ENCODE data around the gene HIRIP3.
A peak's percentile ranks its signal among the peaks of the same experiment; 100 is the strongest.
"Not testable (repeated sequence)": the region's sequence is repeated elsewhere in the genome, so short reads cannot be mapped to it uniquely, and the experiment has no call there.

Gene HIRIP3

DNA sequence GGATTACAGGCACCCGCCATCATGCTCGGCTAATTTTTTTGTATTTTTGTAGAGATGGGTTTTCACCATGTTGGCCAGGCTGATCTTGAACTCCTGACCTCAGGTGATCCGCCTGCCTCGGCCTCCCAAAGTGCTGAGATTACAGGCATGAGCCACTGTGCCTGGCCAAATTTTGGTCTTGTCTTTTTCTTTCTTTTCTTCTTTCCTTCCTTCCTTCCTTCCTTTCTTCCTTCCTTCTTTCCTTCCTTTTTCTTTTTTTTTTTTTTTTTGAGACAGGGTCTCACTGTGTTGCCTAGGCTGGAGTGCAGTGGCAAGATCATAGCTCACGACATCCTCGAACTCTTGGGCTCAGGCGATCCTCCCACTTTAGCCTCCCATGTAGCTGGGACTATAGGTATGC is 20.0 kb upstream of the HIRIP3 start:
- not testable (repeated sequence) for DNase-seq

DNA sequence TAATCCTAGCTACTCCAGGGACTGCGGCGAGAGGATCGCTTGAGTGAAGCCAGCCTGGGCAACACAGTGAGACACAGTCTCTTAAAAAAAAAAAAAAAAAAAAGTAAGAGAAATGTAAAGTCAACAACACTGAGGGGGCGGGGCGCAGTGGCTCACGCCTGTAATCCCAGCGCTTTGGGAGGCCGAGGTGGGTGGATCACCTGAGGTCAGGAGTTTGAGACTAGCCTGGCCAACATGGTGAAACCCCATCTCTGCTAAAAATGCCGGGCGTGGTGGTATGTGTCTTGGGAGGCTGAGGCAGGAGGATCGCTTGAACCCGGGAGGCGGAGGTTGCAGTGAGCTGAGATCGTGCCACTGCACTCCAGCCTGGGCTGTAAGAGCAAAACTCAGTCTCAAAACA is 17.2 kb upstream of the HIRIP3 start:
- DNase-seq: not testable (repeated sequence)

DNA sequence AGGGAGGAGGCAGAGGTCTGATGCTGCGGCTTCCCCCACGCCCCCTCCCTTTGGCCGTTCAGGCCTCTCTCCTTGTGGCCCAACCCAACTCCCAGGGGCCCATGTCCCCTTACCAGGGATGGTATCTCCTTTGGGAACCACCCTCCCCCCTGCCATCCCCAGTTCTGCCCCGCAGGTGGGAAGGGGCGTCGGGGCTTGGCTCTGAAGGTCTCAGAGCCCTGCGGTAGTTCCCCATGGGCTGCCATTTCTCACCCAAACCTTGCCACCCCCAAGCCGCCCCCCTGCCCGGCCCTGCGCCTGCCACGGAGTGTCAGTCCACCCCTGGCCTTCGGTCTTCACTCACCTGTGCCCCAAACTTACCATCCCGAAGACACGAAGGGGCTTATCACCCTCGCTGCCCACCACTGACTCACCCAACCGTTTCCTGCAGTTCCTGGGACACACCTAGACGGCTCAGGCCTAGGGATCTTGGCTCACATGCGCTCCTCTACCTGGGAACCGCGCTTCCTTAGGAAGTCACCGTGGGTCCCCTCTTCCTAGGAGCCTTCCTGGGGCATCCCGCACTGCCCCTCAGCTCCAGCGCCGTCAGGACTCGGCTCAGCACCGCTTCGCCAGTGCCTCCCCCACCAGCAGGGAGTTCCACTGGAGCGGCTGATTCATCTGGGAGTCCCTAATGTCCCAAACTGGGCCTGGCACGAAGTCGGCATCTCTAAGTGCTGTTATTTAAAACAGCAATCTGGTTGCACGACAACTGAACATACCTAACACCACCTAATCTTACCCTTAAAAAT is 16.5 kb upstream of the HIRIP3 start:
- no peak for DNase-seq

DNA sequence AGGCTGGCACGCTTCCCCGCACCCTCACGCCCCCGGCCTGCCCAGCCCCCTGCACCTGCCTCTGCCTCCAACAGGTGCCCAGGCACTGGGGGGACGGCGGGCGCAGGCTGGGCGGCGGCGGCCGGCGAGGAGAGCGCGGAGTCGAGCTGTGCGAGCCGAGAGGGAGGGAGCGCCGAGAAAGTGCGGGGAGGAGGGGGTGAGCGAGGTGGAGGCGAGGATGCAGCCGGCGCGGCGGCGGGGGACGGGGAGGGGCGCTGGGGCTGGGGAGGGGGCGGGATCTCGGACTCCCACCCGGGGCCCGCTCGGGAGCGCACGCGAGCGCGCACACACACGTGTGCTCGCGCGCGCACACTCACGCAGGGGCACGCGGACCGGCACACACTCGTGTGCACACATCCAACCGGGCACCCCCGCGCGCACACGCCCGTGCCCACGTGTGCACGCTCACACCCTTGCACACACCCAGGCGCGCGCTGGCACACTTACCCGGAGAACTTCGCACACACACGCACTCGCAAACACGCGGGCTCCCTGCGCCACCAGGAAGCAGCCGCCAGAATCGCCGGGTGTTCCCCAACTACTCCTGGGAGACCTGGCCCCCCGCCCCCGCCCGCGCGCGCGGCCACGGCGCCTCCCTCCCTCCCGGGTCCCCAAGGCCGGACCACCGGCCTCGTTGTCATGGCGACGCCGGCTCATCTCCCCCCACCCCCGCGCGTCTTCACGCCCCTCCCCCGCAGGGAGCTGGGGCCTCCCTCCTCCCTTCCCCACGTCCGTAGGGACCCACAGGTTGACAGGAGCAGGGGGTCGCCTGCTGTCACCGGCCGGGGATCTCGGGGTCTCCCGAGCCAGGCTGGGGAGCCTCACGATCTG is 15.7 kb upstream of the HIRIP3 start, which contains the start of gene DOC2A:
Gene DOC2A, minus strand, starts transcription at position 184 of the 870 bp plus-strand sequence. CDS start 805 bp downstream, outside the sequence.
- DNase-seq: peak; percentile 24

DNA sequence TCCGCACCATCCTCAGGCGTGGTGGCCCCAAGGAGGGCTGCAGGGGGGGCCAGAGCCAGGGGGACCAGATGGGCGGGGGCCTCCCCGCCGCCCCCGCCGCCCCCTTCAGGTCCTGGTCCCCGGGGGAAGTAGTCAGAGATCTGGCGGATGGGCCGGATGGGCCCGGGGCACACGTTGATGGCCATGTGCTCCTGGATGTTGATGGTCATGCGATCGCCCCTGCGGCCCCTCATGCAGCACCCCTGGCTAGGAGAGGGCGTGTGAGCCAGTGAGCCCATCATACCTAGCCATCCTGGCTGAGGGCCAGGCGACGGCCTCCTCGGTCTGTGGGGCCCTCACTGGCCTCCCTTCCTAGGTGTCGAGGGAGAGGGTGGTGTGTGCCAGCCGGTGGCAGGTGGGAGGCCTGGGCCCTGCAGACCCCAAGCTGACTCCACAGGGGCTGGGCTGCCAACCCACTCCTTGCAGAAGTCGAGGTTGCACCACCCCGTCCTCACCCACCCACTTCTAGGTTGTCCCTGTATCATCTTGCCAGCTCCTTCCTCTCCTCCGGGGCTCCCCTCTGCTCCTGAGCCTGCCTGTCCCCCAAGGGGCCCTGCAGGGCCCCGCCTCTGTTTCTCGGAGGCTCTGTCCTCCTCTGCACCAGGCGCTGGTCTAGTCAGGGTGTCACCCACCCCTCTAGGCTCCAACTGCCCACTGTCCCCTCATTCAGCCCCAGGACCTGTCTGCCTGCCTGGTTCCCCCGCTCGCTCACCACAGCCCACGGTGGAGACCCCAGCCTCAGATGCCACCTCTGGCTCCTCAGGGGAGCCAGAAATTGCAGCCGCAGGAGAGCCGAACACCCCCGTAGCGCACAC is 14.8 kb upstream of the HIRIP3 start:
- DNase-seq: no peak

DNA sequence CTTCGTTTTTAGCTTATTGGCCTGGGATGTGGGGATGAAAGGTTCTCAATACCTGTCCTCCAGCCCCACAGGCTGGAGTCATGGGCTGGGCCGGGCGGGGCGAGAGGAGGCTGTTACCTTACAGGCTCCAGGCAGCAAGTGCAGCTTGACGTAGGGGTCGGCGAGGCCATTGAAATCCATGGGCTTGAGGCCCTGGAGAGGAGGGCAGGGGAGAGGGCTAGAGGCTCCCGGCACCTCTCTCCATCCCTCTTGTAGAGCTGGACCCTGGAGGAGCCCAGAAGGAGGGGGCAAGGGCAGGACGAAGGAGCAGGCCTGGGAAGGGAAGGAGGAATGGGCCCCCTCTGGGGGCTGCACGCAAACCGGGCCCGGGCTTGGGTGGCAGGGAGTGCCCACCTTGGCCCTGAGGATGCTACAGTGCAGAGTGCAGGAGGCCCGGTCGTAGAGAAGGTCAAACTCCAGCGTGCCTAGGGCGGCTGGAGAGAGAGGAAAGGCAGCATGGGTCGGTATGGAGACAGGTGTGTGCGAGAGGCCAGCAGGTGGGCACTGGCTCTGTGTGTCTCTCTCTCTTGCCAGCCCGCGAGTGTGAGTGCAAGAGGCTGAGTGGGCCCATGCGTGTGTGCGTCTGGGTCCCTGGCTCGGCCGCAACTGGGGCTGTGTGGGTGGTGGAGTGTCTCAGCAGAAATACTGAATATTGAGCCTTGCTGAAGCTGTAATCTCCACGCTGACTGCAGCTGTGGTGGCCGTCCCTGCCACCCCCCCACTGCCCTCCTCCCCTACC is 13.9 kb upstream of the HIRIP3 start:
- no peak for DNase-seq

DNA sequence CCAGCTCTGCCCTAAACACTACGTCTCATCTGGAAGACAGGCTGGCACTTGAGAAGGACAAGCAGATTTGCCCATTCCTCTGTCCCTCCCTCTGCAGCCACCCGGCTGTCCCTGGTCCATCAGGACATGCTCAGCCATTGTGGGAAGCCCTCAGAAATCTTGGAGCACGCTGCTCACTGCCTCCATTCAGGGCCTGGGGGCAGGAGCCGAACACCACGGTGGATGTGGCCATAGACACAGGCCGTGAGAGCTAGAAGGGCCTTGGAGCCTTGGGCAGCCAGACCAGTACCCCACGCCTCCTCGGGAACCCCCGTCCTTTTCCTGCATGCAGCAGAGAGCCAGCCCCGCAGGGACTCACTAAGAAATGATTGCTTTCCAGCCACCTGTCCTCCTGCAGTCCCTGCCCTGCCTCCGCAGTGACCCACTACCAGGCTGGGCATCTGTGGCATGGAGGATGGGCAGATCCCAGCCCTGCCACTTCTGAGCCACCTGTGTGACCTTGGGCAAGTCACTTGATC is 12.0 kb upstream of the HIRIP3 start:
- DNase-seq: no peak

DNA sequence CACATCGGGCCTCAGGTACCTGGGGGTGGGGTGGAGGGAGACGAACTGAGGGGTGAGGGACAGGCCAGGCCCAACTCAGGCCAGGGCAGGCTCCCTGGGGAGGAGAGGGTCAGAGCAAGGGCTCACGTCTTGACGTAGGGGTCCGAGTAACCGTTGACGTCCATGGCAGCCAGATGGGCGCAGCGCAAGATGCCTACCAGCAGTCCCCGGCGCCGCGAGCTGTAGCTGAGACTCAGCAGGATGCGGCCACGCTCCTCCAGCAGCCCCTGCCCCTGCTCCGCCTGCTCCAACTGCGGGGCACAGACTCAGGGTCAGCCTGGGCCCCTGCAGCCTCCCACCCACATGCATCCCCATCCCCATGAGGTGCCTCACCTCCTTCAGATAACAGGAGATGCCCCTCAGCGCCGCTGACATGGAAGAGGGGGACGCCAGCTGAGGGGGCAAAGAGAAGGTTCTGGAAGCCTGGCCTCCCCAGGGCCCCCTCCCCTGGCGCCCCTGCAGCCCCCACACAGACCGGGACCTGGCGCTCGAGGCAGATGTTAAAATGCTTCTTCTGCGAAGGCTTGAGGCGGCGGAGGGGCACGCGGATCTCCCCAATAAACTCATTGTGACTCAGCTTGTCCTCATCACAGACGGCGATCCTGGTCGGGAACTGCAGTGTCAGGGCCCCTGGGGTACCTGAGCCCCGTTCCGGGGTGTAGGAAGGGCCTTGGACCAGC is 11.4 kb upstream of the HIRIP3 start:
- no peak for DNase-seq

DNA sequence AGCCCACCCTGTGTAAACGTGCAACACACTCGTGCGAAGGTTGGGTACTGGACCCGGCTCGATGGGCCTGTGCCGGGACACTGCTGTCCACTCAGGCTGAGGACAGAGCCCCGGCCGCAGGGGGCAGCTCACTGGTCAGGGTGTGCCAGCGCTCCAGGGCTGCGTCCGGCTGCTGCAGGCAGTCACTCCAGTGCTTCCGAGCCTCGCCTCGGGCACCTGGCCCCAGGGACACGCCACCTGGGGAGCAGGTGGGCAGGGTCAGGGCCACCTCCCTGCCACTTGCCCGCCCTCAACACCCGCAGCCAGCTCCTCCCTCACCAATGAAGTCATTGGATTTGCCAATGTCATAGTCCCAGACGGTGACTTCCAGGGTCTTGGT is 10.7 kb upstream of the HIRIP3 start:
- no peak for DNase-seq

DNA sequence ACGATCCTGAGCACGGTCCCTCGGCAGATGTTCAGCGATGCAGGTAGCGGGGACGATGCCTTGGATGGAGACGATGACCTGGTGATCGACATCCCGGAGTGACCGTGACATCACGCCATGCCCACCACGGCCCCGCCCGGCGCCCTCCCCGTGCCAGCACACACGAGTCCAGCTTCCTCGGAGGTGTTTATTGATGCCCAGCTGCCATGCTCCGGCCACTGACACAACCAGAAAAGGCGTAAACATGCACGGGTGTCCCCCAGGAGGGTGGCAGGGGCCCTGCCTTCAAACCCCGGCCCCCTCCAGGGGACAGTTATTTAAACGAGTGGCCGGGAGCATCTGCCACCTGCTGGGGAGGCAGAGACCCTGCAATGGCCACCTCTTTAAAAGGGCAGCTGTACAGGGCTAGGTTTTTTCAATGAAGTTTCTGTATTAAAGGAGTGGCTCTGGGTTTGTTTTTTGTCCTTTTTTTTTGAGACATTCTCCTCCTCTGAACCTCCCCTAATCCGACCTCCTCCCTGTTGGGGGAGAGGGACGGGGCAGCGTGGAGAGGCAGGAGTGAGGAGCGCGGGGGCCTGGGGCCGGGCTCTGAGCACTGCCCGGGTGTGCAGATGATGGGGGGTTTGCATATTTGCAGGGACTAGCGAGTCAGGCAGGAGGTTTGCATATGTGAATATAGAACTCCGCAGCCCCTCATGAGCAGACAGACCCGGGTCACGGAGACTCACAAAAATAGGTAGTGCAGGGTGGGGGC is 10.1 kb upstream of the HIRIP3 start:
- DNase-seq: peak; percentile 59

DNA sequence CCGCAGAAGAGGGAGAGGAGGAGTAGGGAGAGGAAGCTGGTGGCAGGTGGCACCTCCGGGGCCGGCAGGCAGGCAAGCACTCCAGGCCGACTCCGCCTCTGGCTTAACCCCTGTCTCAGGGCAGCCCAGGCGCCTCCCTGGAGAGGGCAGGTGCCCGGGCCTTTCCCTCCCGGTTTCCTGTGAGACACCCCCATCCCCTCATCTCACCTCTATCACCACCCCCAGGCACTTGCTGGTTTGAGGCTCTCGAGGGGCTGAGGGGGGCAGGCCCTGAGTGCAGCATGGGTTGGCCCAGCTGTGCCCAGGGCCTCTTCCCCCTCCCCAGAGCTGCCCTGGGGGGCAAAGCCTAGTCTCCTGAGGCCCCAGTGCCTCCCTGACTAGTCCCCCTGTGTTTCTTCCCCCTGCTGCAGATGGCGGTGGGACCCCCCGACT is 9.4 kb upstream of the HIRIP3 start:
- DNase-seq: no peak

DNA sequence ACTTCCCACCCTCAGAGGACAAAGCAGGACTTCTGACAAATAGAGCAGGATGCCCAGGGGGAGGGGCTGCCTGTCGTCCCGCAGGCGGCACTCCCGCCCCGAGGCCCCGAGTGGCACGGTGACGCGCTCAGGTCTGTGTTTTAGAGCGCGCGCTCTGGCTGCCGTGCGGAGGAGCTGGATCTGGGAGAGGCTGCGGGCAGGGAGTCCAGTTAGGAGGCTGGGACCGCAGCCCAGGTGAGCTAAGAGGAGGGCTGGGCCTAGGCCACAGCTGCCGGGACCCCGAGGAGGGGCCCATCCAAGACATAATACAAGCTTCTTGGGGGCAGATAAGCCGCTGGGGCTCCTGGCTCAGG is 9.0 kb upstream of the HIRIP3 start:
- no peak for DNase-seq

DNA sequence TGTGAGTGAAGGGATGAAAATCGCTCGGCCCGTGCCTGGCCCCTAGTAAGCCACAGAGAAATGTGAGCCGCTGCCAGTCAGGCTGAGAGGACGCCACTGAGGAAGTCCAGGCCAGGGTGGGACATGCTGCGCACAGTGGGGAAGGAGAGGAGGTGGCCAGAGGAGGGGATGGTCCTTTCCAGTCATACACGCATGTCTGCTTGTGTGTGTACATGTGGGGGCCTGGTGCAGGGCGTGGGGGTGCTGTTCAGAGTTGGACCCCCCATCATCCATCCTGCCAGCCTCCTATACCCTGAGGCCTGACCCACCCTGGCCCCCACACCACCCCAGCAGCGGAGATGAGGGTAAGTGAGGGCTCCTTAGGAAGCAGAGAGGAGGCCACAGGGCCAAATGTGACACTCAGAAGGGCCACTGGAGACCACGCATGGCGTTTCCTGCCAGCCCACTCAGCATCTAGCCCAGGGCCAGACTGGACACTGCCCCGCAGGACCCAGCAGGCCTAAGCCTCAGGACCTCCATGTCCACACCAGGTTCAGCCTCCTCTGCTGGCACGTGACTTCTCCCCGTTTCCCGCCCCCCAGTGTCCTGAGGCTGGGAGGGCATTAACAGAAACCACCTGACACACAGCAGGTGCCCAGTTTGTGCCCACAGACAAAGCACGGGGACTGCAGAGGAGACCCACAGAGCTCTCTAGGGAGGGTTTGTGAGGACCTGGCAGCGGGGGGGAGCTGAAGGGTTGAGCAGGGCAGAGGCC is 8.4 kb upstream of the HIRIP3 start:
- DNase-seq: no peak

DNA sequence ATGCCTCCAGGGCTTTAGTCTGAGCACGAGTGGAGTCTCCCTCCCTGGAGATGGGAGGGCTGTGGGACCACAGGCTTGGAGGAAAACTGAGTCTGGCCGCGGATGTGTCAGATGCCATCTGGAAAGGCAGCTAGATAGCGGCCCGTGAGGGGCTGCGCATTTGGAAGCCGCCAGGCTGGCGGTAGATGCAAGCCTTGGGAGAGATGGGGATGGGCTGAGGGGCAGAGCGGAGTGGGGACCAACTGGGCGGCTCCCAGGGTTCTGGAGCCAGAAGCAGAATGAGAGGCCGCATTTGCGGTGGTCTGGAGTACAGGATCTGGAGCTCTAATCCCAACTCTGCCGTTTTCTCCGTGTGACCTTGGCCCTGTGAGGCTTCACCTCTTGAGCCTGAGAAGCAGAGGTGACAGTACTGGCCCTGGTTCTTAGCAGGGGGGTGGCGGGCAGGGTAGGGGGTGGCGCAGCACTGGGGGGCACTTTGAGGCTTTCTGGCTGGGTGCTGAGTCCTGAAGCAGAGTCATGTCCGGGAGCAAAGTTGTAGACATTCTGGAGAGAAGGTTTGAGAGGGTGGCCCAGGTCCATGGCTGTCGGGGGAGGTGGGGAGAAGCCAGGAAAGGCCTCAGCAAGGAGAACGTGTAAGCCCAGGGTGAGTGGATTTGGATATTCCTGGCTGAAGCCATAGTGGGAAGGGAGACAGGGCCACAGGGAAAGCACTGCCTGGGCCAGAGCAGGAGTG is 7.4 kb upstream of the HIRIP3 start:
- no peak for DNase-seq

DNA sequence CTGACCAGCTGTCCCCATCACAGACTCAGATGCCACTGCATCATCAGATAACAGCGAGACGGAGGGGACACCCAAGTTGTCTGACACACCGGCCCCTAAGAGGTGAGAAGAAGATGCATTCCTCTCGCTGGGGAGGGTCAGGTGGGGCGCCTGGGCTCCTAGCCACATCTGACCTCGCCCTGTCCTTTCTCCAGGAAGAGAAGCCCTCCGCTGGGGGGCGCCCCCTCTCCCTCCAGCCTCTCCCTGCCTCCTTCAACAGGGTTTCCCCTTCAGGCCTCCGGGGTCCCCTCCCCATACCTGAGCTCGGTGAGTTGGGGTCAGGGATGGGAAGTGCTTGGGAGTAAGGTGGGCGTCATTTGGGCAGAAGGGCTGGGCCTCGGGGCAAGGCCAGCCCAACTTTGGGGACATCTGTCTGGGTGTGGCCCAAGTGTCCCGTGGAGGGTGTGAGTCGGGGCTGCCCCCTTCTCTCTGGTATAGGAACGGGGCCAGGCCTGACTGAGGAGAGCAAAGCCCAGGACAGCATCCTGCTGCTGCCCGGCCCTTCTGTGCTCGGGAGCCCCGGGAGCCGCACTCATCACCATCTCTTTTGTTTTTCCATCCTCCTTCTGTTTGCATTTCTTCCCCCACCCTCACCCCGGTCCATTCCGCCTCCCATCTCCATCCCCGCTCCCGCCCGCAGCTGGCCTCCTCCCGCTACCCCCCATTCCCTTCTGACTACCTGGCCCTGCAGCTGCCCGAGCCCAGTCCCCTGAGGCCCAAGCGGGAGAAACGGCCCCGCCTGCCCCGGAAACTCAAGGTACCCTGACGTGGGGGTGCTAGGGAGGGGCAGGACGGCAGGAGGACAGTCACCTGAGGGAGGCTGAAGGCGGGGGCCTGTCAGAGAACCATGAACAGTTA is 5.6 kb upstream of the HIRIP3 start:
- DNase-seq: no peak

DNA sequence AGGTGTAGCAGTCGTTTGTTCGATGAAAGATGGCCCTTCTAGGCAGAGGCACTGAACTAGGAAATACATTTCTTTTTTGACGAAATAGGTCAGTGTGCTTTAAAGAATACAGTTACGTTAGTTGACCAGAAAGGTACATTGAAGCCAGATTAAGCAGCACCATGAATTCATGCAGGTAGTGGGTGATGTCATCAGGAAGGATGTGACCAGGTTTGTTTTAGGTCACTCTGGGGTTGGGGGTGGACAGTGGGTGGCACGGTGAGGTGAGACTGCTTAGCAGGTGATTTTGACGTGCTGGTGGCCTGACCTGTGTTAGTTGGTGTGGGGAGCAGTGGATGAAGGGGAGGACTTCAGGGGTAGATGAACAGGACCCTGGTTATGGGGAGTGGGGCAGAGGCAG is 4.2 kb upstream of the HIRIP3 start:
- DNase-seq: no peak

DNA sequence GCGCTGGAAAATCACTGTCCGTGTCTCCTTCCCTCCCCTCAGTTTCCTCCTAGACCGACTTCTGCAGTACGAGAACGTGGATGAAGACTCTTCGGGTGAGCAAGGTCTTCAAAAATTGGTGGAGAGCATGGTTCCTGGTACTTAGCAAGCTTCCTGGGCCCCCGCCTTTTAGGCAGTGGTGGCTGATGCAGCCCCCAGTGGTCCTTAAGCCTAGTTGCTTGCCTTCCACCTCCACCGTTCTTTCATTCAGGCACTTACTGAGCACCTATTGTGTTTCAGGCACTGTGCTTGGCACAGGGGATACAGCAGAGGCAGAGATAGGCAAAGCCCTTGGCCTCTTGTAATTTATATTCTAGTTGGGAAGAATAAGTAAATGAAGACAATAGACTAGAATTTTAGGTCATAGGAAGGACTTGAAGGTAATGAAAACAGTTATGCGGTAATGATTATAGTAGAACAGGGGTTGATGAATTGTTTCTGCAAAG is 1.4 kb upstream of the HIRIP3 start:
- DNase-seq: no peak
